GM19467 (cell line): ENCODE data around the gene VNN1.

Source experiments
- ATAC-seq: cut with Tn5 transposase; IDR thresholded peaks from one replicate; pipeline ENCODE4 v1.9.1; 2021; ENCODE audit warnings: mild to moderate bottlenecking, moderate library complexity; ENCODE audit not compliant: unreplicated experiment

VNN1 gene

GRCh38 chr6:132713352-132714134 is at the start of gene VNN1:
TSS of gene VNN1 (minus strand) at chr6:132714055. CDS start at chr6:132714035, 20 bp downstream.
- ATAC-seq, result peak; percentile 65

GRCh38 chr6:132763269-132763668 is 49.4 kb upstream of the VNN1 start:
- ATAC-seq, result peak; percentile 94

- no peak for ATAC-seq
Observed at GRCh38 chr6:132760256-132760655, 46.4 kb upstream of the VNN1 start.

GRCh38 chr6:132758689-132759088 is 44.8 kb upstream of the VNN1 start:
- ATAC-seq, result no peak

GRCh38 chr6:132752255-132752654 is 38.4 kb upstream of the VNN1 start:
- no peak for ATAC-seq

GRCh38 chr6:132751828-132752227 is 38.0 kb upstream of the VNN1 start:
- no peak for ATAC-seq

- no peak for ATAC-seq
Observed at GRCh38 chr6:132751306-132751705, 37.5 kb upstream of the VNN1 start.

GRCh38 chr6:132750455-132751248 is 36.8 kb upstream of the VNN1 start:
- peak; percentile 74 for ATAC-seq

GRCh38 chr6:132749111-132749510 is 35.3 kb upstream of the VNN1 start:
- no peak for ATAC-seq

- no peak for ATAC-seq
Observed at GRCh38 chr6:132748446-132748845, 34.6 kb upstream of the VNN1 start.

GRCh38 chr6:132746048-132746447 is 32.2 kb upstream of the VNN1 start:
- no peak for ATAC-seq

- no peak for ATAC-seq
Observed at GRCh38 chr6:132742495-132742894, 28.6 kb upstream of the VNN1 start.

GRCh38 chr6:132741281-132741680 is 27.4 kb upstream of the VNN1 start:
- ATAC-seq, result no peak

- ATAC-seq, result no peak
Observed at GRCh38 chr6:132736239-132736638, 22.4 kb upstream of the VNN1 start.

GRCh38 chr6:132734694-132735236 is 20.9 kb upstream of the VNN1 start:
- ATAC-seq, result no peak

- ATAC-seq, result no peak
Observed at GRCh38 chr6:132733814-132734213, 20.0 kb upstream of the VNN1 start.

- ATAC-seq, result no peak
Observed at GRCh38 chr6:132733283-132733682, 19.4 kb upstream of the VNN1 start.

- ATAC-seq, result no peak
Observed at GRCh38 chr6:132731086-132731485, 17.2 kb upstream of the VNN1 start.

GRCh38 chr6:132730560-132730959 is 16.7 kb upstream of the VNN1 start:
- no peak for ATAC-seq

- ATAC-seq, result no peak
Observed at GRCh38 chr6:132728616-132729015, 14.8 kb upstream of the VNN1 start.

GRCh38 chr6:132726608-132726975 is 12.7 kb upstream of the VNN1 start:
- ATAC-seq, result no peak
